Activated naive CD8-positive, alpha-beta T cell treated with anti-CD3 and anti-CD28 coated beads, Interleukin-2, amount 10 ng/mL, durations not matched to agents 7 days and 5 days (primary cell): Measurements from ENCODE around the gene INSRR. TPM values are rescaled to one million over a fixed set of nuclear protein-coding genes. Genes with fewer than 3 reads are reported as not detected.

Experiments
- ATAC-seq: fragments of 150-1000 bp; cut with Tn5 transposase; one replicate; pipeline ENCODE4 v1.10.0; 2021; ENCODE audit warnings: low read depth, moderate library complexity
- POLR2A ChIA-PET: fragments of 350-600 bp; sonication (Branson Sonifier 250); formaldehyde crosslinking; loops from one replicate; lab custom pipeline; 2021; ENCODE audit warnings: antibody characterized with exemption; lab: Charles Lee
- DNase-seq: peaks from one replicate; pipeline ENCODE4 v3.0.0; 2021
- H3K27ac Mint-ChIP-seq: one replicate; pipeline ENCODE4 v1.8.0; 2022; ENCODE audit warnings: mild to moderate bottlenecking, mixed read lengths
- H3K27me3 Mint-ChIP-seq: one replicate; pipeline ENCODE4 v1.8.0; 2022; ENCODE audit warnings: mild to moderate bottlenecking, moderate library complexity, mixed read lengths
- H3K36me3 Mint-ChIP-seq: one replicate; pipeline ENCODE4 v1.8.0; 2021; ENCODE audit warnings: mild to moderate bottlenecking, mixed read lengths
- H3K4me1 Mint-ChIP-seq: one replicate; pipeline ENCODE4 v1.8.0; 2021; ENCODE audit warnings: mixed read lengths
- H3K4me3 Mint-ChIP-seq: one replicate; pipeline ENCODE4 v1.8.0; 2022; ENCODE audit warnings: mild to moderate bottlenecking, moderate library complexity, mixed read lengths
- H3K9me3 Mint-ChIP-seq: one replicate; pipeline ENCODE4 v1.8.0; 2021; ENCODE audit warnings: mixed read lengths
- total RNA-seq, 2 experiments: library from RNA; stranded (reverse); gene quantifications; one replicate each; pipeline ENCODE4 v1.2.3, GENCODE V29; 2021

Gene INSRR
- total RNA-seq, 2 experiments from 2014 or later, result 0.47 to 0.48 TPM

- Mint-ChIP-seq H3K4me1 (peaks cover 10% of the 10 kb centered on the region), H3K9me3 (no peaks in the 10 kb centered on the region), H3K27me3 (peaks cover 27% of the 10 kb centered on the region), H3K36me3 (peaks cover 1% of the 10 kb centered on the region), H3K27ac (no peak overlapping the region), H3K4me3 (no peak overlapping the region)
- POLR2A ChIA-PET, result no interaction called here
- DNase-seq, result no peak
- ATAC-seq, result no peak
Measured at GRCh38 chr1:156898971-156899664, 40.2 kb upstream of the INSRR start.

GRCh38 chr1:156898161-156898566, 39.2 kb upstream of the INSRR start:
- peak; percentile 44 for ATAC-seq
- H3K27ac Mint-ChIP-seq, result peak overlapping the region; percentile 86
- H3K4me3 Mint-ChIP-seq, result peak overlapping the region; percentile 50
- peaks cover 10% of the 10 kb centered on the region for H3K4me1 Mint-ChIP-seq
- POLR2A ChIA-PET, result no interaction called here
- no peaks in the 10 kb centered on the region for H3K9me3 Mint-ChIP-seq
- no peak for DNase-seq
- peaks cover 32% of the 10 kb centered on the region for H3K27me3 Mint-ChIP-seq
- H3K36me3 Mint-ChIP-seq, result peaks cover 1% of the 10 kb centered on the region

- peak overlapping the region; percentile 34 for H3K4me3 Mint-ChIP-seq
- H3K4me1 Mint-ChIP-seq, result peaks cover 16% of the 10 kb centered on the region
- no peaks in the 10 kb centered on the region for H3K9me3 Mint-ChIP-seq
- peaks cover 1% of the 10 kb centered on the region for H3K36me3 Mint-ChIP-seq
- H3K27ac Mint-ChIP-seq, result peak overlapping the region; percentile 86
- ATAC-seq, result no peak
- peaks cover 39% of the 10 kb centered on the region for H3K27me3 Mint-ChIP-seq
- DNase-seq, result no peak
- POLR2A ChIA-PET, result no interaction called here
Measured at GRCh38 chr1:156897078-156897825, 38.3 kb upstream of the INSRR start.

- peaks cover 1% of the 10 kb centered on the region for H3K36me3 Mint-ChIP-seq
- H3K27me3 Mint-ChIP-seq, result peaks cover 44% of the 10 kb centered on the region
- ATAC-seq, result no peak
- DNase-seq, result no peak
- POLR2A ChIA-PET, result no interaction called here
- H3K9me3 Mint-ChIP-seq, result no peaks in the 10 kb centered on the region
- peak overlapping the region; percentile 86 for H3K27ac Mint-ChIP-seq
- H3K4me3 Mint-ChIP-seq, result no peak overlapping the region
- peaks cover 20% of the 10 kb centered on the region for H3K4me1 Mint-ChIP-seq
Measured at GRCh38 chr1:156896490-156897033, 37.6 kb upstream of the INSRR start.

GRCh38 chr1:156895927-156896326, 37.0 kb upstream of the INSRR start:
- Mint-ChIP-seq H3K4me1 (peaks cover 19% of the 10 kb centered on the region), H3K36me3 (peaks cover 1% of the 10 kb centered on the region), H3K27me3 (peaks cover 47% of the 10 kb centered on the region)

GRCh38 chr1:156895455-156895812, 36.5 kb upstream of the INSRR start:
- Mint-ChIP-seq H3K36me3 (peaks cover 1% of the 10 kb centered on the region), H3K4me1 (peaks cover 20% of the 10 kb centered on the region), H3K9me3 (no peaks in the 10 kb centered on the region), H3K4me3 (no peak overlapping the region), H3K27ac (no peak overlapping the region), H3K27me3 (peaks cover 52% of the 10 kb centered on the region)
- ATAC-seq, result no peak
- DNase-seq, result no peak
- POLR2A ChIA-PET, result no interaction called here

More at GRCh38 chr1:156895927-156896326, 37.0 kb upstream of the INSRR start:
- DNase-seq, result no peak
- Mint-ChIP-seq H3K4me3 (no peak overlapping the region), H3K27ac (no peak overlapping the region), H3K9me3 (no peaks in the 10 kb centered on the region)
- POLR2A ChIA-PET, result no interaction called here
- no peak for ATAC-seq

GRCh38 chr1:156894711-156895454, 36.0 kb upstream of the INSRR start:
- POLR2A ChIA-PET, result no interaction called here
- H3K4me3 Mint-ChIP-seq, result no peak overlapping the region
- no peaks in the 10 kb centered on the region for H3K9me3 Mint-ChIP-seq
- H3K27ac Mint-ChIP-seq, result no peak overlapping the region
- DNase-seq (no peak), ATAC-seq (no peak)
- H3K36me3 Mint-ChIP-seq, result peaks cover 1% of the 10 kb centered on the region
- H3K4me1 Mint-ChIP-seq, result peaks cover 24% of the 10 kb centered on the region
- H3K27me3 Mint-ChIP-seq, result peaks cover 54% of the 10 kb centered on the region

- POLR2A ChIA-PET, result no interaction called here
Measured at GRCh38 chr1:156894001-156894400, 35.1 kb upstream of the INSRR start.

GRCh38 chr1:156893048-156893953, 34.4 kb upstream of the INSRR start, which contains the start of gene PEAR1:
TSS of gene PEAR1 (plus strand) at chr1:156893718. CDS start at chr1:156903927, 10,209 bp downstream.
- Mint-ChIP-seq H3K27me3 (peaks cover 49% of the 10 kb centered on the region), H3K9me3 (no peaks in the 10 kb centered on the region), H3K4me3 (peak within 1 kb of the TSS; percentile 76), H3K27ac (no peak within 1 kb of the TSS), H3K36me3 (no peaks in the 10 kb centered on the region), H3K4me1 (peaks cover 20% of the 10 kb centered on the region)
- no peak for DNase-seq
- no peak for ATAC-seq
- POLR2A ChIA-PET, result interaction anchor here (0.5 to 4.5 kb wide), 4 partner anchors 28 to 165 kb away, joined by 3 to 20 read pairs (median 4); partner anchors contain the start of genes ISG20L2, METTL25B and NTRK1

More at GRCh38 chr1:156894001-156894400, 35.1 kb upstream of the INSRR start:
- no peak for DNase-seq
- Mint-ChIP-seq H3K27ac (no peak overlapping the region), H3K4me3 (peak overlapping the region; percentile 20), H3K4me1 (peaks cover 24% of the 10 kb centered on the region), H3K36me3 (peaks cover 1% of the 10 kb centered on the region), H3K9me3 (no peaks in the 10 kb centered on the region), H3K27me3 (peaks cover 50% of the 10 kb centered on the region)
- no peak for ATAC-seq

- Mint-ChIP-seq H3K36me3 (no peaks in the 10 kb centered on the region), H3K4me3 (peak overlapping the region; percentile 76), H3K9me3 (no peaks in the 10 kb centered on the region), H3K27me3 (peaks cover 49% of the 10 kb centered on the region), H3K27ac (no peak overlapping the region), H3K4me1 (peaks cover 15% of the 10 kb centered on the region)
- DNase-seq (peak; percentile 93), ATAC-seq (peak; percentile 97)
- POLR2A ChIA-PET, result interaction anchor here (0.5 to 4.5 kb wide), 4 partner anchors 29 to 164 kb away, joined by 3 to 20 read pairs (median 4); partner anchors contain the start of genes ISG20L2, METTL25B and NTRK1
Measured at GRCh38 chr1:156892190-156893047, 33.5 kb upstream of the INSRR start.

- no peak overlapping the region for H3K27ac Mint-ChIP-seq
- no peak for ATAC-seq
- peaks cover 43% of the 10 kb centered on the region for H3K27me3 Mint-ChIP-seq
- H3K9me3 Mint-ChIP-seq, result no peaks in the 10 kb centered on the region
- peak; percentile 65 for DNase-seq
- no peaks in the 10 kb centered on the region for H3K36me3 Mint-ChIP-seq
- H3K4me1 Mint-ChIP-seq, result peaks cover 15% of the 10 kb centered on the region
- no peak overlapping the region for H3K4me3 Mint-ChIP-seq
- POLR2A ChIA-PET, result interaction anchor here (0.9 to 4.5 kb wide), 3 partner anchors 30 to 138 kb away, joined by 3 to 20 read pairs (median 5); partner anchors contain the start of genes HDGF and NTRK1
Measured at GRCh38 chr1:156889802-156890580, 31.1 kb upstream of the INSRR start.
